DMS53 treated with DMSO at 0.1 percent for 48 hours (cell line): ENCODE results near the gene DARS1.

Source experiments
- DNase-seq: peaks from one replicate; lab custom pipeline; 2025; ENCODE audit not compliant: unreplicated experiment; lab: John Stamatoyannopoulos, UW

Gene DARS1

GRCh38 chr2:136016427-136016826 is 31.0 kb upstream of the DARS1 start:
- no peak for DNase-seq

- DNase-seq, result no peak
Observed at GRCh38 chr2:136015699-136016098, 30.3 kb upstream of the DARS1 start.

GRCh38 chr2:136014411-136014810 is 29.0 kb upstream of the DARS1 start:
- DNase-seq, result no peak

- no peak for DNase-seq
Observed at GRCh38 chr2:136013955-136014354, 28.5 kb upstream of the DARS1 start.

GRCh38 chr2:136013136-136013685 is 27.8 kb upstream of the DARS1 start:
- DNase-seq, result no peak

- no peak for DNase-seq
Observed at GRCh38 chr2:136012315-136012714, 26.9 kb upstream of the DARS1 start.

GRCh38 chr2:136010126-136010525 is 24.7 kb upstream of the DARS1 start:
- DNase-seq, result no peak

GRCh38 chr2:136008205-136008865 is 22.9 kb upstream of the DARS1 start:
- DNase-seq, result no peak

GRCh38 chr2:136006658-136007057 is 21.2 kb upstream of the DARS1 start:
- DNase-seq, result no peak

GRCh38 chr2:136005462-136006196 is 20.2 kb upstream of the DARS1 start:
- DNase-seq, result no peak

GRCh38 chr2:136004965-136005364 is 19.5 kb upstream of the DARS1 start:
- no peak for DNase-seq

- DNase-seq, result no peak
Observed at GRCh38 chr2:136001131-136001530, 15.7 kb upstream of the DARS1 start.

GRCh38 chr2:136000502-136000901 is 15.1 kb upstream of the DARS1 start:
- DNase-seq, result no peak

GRCh38 chr2:135999899-136000298 is 14.5 kb upstream of the DARS1 start:
- no peak for DNase-seq

GRCh38 chr2:135998879-135999278 is 13.5 kb upstream of the DARS1 start:
- DNase-seq, result no peak

GRCh38 chr2:135997380-135997779 is 12.0 kb upstream of the DARS1 start:
- no peak for DNase-seq

GRCh38 chr2:135996304-135996703 is 10.9 kb upstream of the DARS1 start:
- no peak for DNase-seq

GRCh38 chr2:135994281-135994680 is 8.9 kb upstream of the DARS1 start:
- DNase-seq, result no peak

GRCh38 chr2:135993421-135993820 is 8.0 kb upstream of the DARS1 start:
- no peak for DNase-seq

- DNase-seq, result no peak
Observed at GRCh38 chr2:135991861-135992260, 6.4 kb upstream of the DARS1 start.

GRCh38 chr2:135987441-135987840 is 2.0 kb upstream of the DARS1 start:
- no peak for DNase-seq

GRCh38 chr2:135986507-135986906 is 1.1 kb upstream of the DARS1 start:
- no peak for DNase-seq
